ENCODE results near the gene CEP104. TPM values are rescaled to one million over a fixed set of nuclear protein-coding genes. Genes with fewer than 3 reads are reported as not detected.

CEP104 gene
- 18.3 TPM for polyA plus RNA-seq

- Mint-ChIP-seq H3K36me3 (peaks cover 8% of the 10 kb centered on the region), H3K27me3 (no peaks in the 10 kb centered on the region), H3K4me3 (peak within 1 kb of the TSS; percentile 96 to 100 (median 98)), H3K9me3 (no peaks in the 10 kb centered on the region), H3K4me1 (peaks cover 10 to 25% (median 11%) of the 10 kb centered on the region in 3 donors), H3K27ac (peak within 1 kb of the TSS; percentile 83 to 97 (median 92))
These were observed at the start of gene CEP104, which contains the start of gene DFFB for GRCh38 chr1:3856923-3857790. TSS of gene CEP104 (minus strand) at chr1:3857211. CDS start at chr1:3852407, 4,804 bp downstream. TSS of gene DFFB (plus strand) at chr1:3857476. CDS start at chr1:3857604, 128 bp downstream.

GRCh38 chr1:3906672-3907020 is 49.6 kb upstream of the CEP104 start:
- Mint-ChIP-seq H3K4me1 (peaks cover 5 to 9% (median 6%) of the 10 kb centered on the region in 3 donors), H3K27me3 (peaks cover 19% of the 10 kb centered on the region), H3K4me3 (no peak overlapping the region), H3K36me3 (no peaks in the 10 kb centered on the region), H3K9me3 (no peaks in the 10 kb centered on the region), H3K27ac (no peak overlapping the region)

GRCh38 chr1:3905953-3906671 is 49.1 kb upstream of the CEP104 start:
- H3K4me3 Mint-ChIP-seq = peak overlapping the region in 1 of 4 donors; percentile 55
- no peaks in the 10 kb centered on the region for H3K9me3 Mint-ChIP-seq
- no peaks in the 10 kb centered on the region for H3K36me3 Mint-ChIP-seq
- peaks cover 5 to 9% (median 6%) of the 10 kb centered on the region in 3 donors for H3K4me1 Mint-ChIP-seq
- H3K27me3 Mint-ChIP-seq = peaks cover 17% of the 10 kb centered on the region
- no peak overlapping the region for H3K27ac Mint-ChIP-seq

GRCh38 chr1:3905266-3905952 is 48.4 kb upstream of the CEP104 start:
- no peaks in the 10 kb centered on the region for H3K36me3 Mint-ChIP-seq
- no peaks in the 10 kb centered on the region for H3K9me3 Mint-ChIP-seq
- peak overlapping the region in 1 of 4 donors; percentile 55 for H3K4me3 Mint-ChIP-seq
- no peak overlapping the region for H3K27ac Mint-ChIP-seq
- peaks cover 13% of the 10 kb centered on the region for H3K27me3 Mint-ChIP-seq
- H3K4me1 Mint-ChIP-seq = peaks cover 5 to 6% (median 5%) of the 10 kb centered on the region in 3 donors

GRCh38 chr1:3904843-3905185 is 47.8 kb upstream of the CEP104 start:
- peaks cover 11% of the 10 kb centered on the region for H3K27me3 Mint-ChIP-seq
- peaks cover 2 to 5% (median 3%) of the 10 kb centered on the region in 3 donors for H3K4me1 Mint-ChIP-seq
- peak overlapping the region in 1 of 4 donors; percentile 57 for H3K4me3 Mint-ChIP-seq
- no peaks in the 10 kb centered on the region for H3K9me3 Mint-ChIP-seq
- H3K36me3 Mint-ChIP-seq = no peaks in the 10 kb centered on the region
- no peak overlapping the region for H3K27ac Mint-ChIP-seq

GRCh38 chr1:3904006-3904842 is 47.2 kb upstream of the CEP104 start:
- Mint-ChIP-seq H3K36me3 (no peaks in the 10 kb centered on the region), H3K9me3 (no peaks in the 10 kb centered on the region), H3K27me3 (peaks cover 7% of the 10 kb centered on the region), H3K27ac (no peak overlapping the region), H3K4me1 (peaks cover 0 to 4% (median 2%) of the 10 kb centered on the region in 3 donors), H3K4me3 (peak overlapping the region in 2 of 4 donors; percentile 13 to 72)

GRCh38 chr1:3903141-3904005 is 46.4 kb upstream of the CEP104 start:
- peaks cover 5 to 7% (median 7%) of the 10 kb centered on the region in 3 donors for H3K4me1 Mint-ChIP-seq
- peaks cover 0 to 2% (median 0%) of the 10 kb centered on the region in 3 donors for H3K9me3 Mint-ChIP-seq
- peaks cover 5% of the 10 kb centered on the region for H3K27me3 Mint-ChIP-seq
- no peak overlapping the region for H3K27ac Mint-ChIP-seq
- H3K36me3 Mint-ChIP-seq = peaks cover 2% of the 10 kb centered on the region
- H3K4me3 Mint-ChIP-seq = peak overlapping the region in 2 of 4 donors; percentile 72 to 79

GRCh38 chr1:3902571-3903091 is 45.6 kb upstream of the CEP104 start:
- H3K27ac Mint-ChIP-seq = peak overlapping the region in 1 of 3 donors; percentile 18
- H3K27me3 Mint-ChIP-seq = peaks cover 5% of the 10 kb centered on the region
- H3K4me3 Mint-ChIP-seq = peak overlapping the region in 3 of 4 donors; percentile 9 to 72 (median 54)
- peaks cover 5 to 7% (median 7%) of the 10 kb centered on the region in 3 donors for H3K4me1 Mint-ChIP-seq
- H3K9me3 Mint-ChIP-seq = peaks cover 0 to 2% (median 0%) of the 10 kb centered on the region in 3 donors
- H3K36me3 Mint-ChIP-seq = peaks cover 3% of the 10 kb centered on the region

- H3K27ac Mint-ChIP-seq = peak overlapping the region in 1 of 3 donors; percentile 18
- peaks cover 2 to 5% (median 4%) of the 10 kb centered on the region in 3 donors for H3K9me3 Mint-ChIP-seq
- peaks cover 2% of the 10 kb centered on the region for H3K27me3 Mint-ChIP-seq
- H3K4me1 Mint-ChIP-seq = peaks cover 8 to 10% (median 9%) of the 10 kb centered on the region in 3 donors
- H3K36me3 Mint-ChIP-seq = peaks cover 6% of the 10 kb centered on the region
- peak overlapping the region in 2 of 4 donors; percentile 60 to 72 for H3K4me3 Mint-ChIP-seq
These were observed 45.1 kb upstream of the CEP104 start for GRCh38 chr1:3902111-3902511.

- peaks cover 2 to 6% (median 5%) of the 10 kb centered on the region in 3 donors for H3K9me3 Mint-ChIP-seq
- H3K36me3 Mint-ChIP-seq = peaks cover 7% of the 10 kb centered on the region
- H3K27ac Mint-ChIP-seq = peak overlapping the region; percentile 94 to 99 (median 97)
- peaks cover 2% of the 10 kb centered on the region for H3K27me3 Mint-ChIP-seq
- peaks cover 9 to 12% (median 10%) of the 10 kb centered on the region in 3 donors for H3K4me1 Mint-ChIP-seq
- peak overlapping the region; percentile 92 to 99 (median 96) for H3K4me3 Mint-ChIP-seq
These were observed 44.0 kb upstream of the CEP104 start for GRCh38 chr1:3900969-3901529.

- peaks cover 2 to 6% (median 5%) of the 10 kb centered on the region in 3 donors for H3K9me3 Mint-ChIP-seq
- peak within 1 kb of the TSS; percentile 94 to 99 (median 97) for H3K27ac Mint-ChIP-seq
- no peaks in the 10 kb centered on the region for H3K27me3 Mint-ChIP-seq
- peaks cover 10 to 12% (median 11%) of the 10 kb centered on the region in 3 donors for H3K4me1 Mint-ChIP-seq
- H3K36me3 Mint-ChIP-seq = peaks cover 7% of the 10 kb centered on the region
- H3K4me3 Mint-ChIP-seq = peak within 1 kb of the TSS; percentile 92 to 99 (median 96)
These were observed 43.3 kb upstream of the CEP104 start, which contains the start of gene C1orf174 for GRCh38 chr1:3900150-3900968. TSS of gene C1orf174 (minus strand) at chr1:3900272. CDS start at chr1:3900186, 86 bp downstream.

GRCh38 chr1:3899754-3900149 is 42.7 kb upstream of the CEP104 start:
- H3K9me3 Mint-ChIP-seq = peaks cover 2 to 6% (median 5%) of the 10 kb centered on the region in 3 donors
- no peaks in the 10 kb centered on the region for H3K27me3 Mint-ChIP-seq
- peaks cover 7% of the 10 kb centered on the region for H3K36me3 Mint-ChIP-seq
- H3K4me3 Mint-ChIP-seq = peak overlapping the region; percentile 92 to 99 (median 96)
- peak overlapping the region; percentile 94 to 99 (median 97) for H3K27ac Mint-ChIP-seq
- peaks cover 10 to 12% (median 11%) of the 10 kb centered on the region in 3 donors for H3K4me1 Mint-ChIP-seq
